K562 (cell line): ENCODE measurements around the gene ASIP. TPM values are rescaled to one million over a fixed set of nuclear protein-coding genes. Genes with fewer than 3 reads are reported as not detected.

Source experiments
- CBFA2T2 ChIP-seq: fragments of 450-650 bp; conservative IDR thresholded peaks from 2 replicates; pipeline ENCODE4 v1.6.1; 2017; ENCODE audit warnings: mild to moderate bottlenecking
- FOXA3 ChIP-seq, 2 experiments: fragments of 450-650 bp in 1 of 2; sonication (generic) in 1 of 2; formaldehyde crosslinking; IDR thresholded peaks in 1 of 2; conservative IDR thresholded peaks in 1 of 2; 2 replicates each; pipeline versions ENCODE4 v1.4.0 to v1.8.0; 2020 to 2022; ENCODE audit warnings: mild to moderate bottlenecking in 2 of 2, missing genetic modification reagents in 1 of 2
- FOXK2 ChIP-seq, 2 experiments: fragments of 450-650 bp; IDR thresholded peaks in 1 of 2; conservative IDR thresholded peaks in 1 of 2; 2 replicates each; pipeline ENCODE4 v1.6.1; 2016; ENCODE audit warnings: low read depth in 2 of 2, mild to moderate bottlenecking in 1 of 2
- MEIS2 ChIP-seq: fragments of 450-650 bp; IDR thresholded peaks from 2 replicates; pipeline ENCODE4 v1.6.1; 2014; ENCODE audit warnings: mild to moderate bottlenecking; ENCODE audit not compliant: partially characterized antibody
- NFE2 ChIP-seq: IDR thresholded peaks from 2 replicates; pipeline ENCODE4 v1.6.1; 2014; ENCODE audit warnings: antibody characterized with exemption, low read depth
- NR2F6 ChIP-seq: fragments of 450-650 bp; formaldehyde crosslinking; IDR thresholded peaks from 2 replicates; pipeline ENCODE4 v1.4.0; 2020; ENCODE audit warnings: mild to moderate bottlenecking
- RBFOX2 ChIP-seq: fragments of 200-400 bp; formaldehyde crosslinking; IDR thresholded peaks from 2 replicates; pipeline ENCODE4 v1.6.1; 2017; ENCODE audit warnings: low read depth, mild to moderate bottlenecking, low read length, moderate library complexity
- SMARCA4 ChIP-seq: fragments of 450-650 bp; IDR thresholded peaks from 2 replicates; pipeline ENCODE4 v1.6.1; 2016
- TAF1 ChIP-seq: IDR thresholded peaks from 2 replicates; pipeline ENCODE4 v1.6.1; 2011; ENCODE audit warnings: mild to moderate bottlenecking, low read length, moderate library complexity; ENCODE audit not compliant: insufficient read depth, control insufficient read depth, severe bottlenecking; ENCODE audit errors: extremely low read depth
- TAF15 ChIP-seq: fragments of 200-400 bp; formaldehyde crosslinking; IDR thresholded peaks from 2 replicates; pipeline ENCODE4 v1.6.1; 2017; ENCODE audit warnings: mild to moderate bottlenecking, low read depth, low read length, moderate library complexity
- ZNF445 ChIP-seq: fragments of 250-450 bp; sonication (Bioruptor Pico); IDR thresholded peaks from 2 replicates; pipeline ENCODE4 v1.4.0; 2020; ENCODE audit warnings: low read depth, mild to moderate bottlenecking, moderate library complexity
- polyA plus RNA-seq, 8 experiments: library from polyadenylated mRNA; depleted of rRNA in 4 of 8; stranded (reverse) in 5 of 8; unstranded in 3 of 8; fragments of >200 nt; fragmentation: Nextera tagmentation in 2 of 8; fragmentation: Illumina TruSeq in 1 of 8; extraction: Ambion mirVana in 2 of 8; extraction: Trizol in 1 of 8; gene quantifications; 2 replicates each; pipeline versions ENCODE4 v1.2.1 to v1.2.3, GENCODE V29; 2011 to 2014; ENCODE audit warnings: inconsistent platforms in 1 of 8, missing spikeins in 1 of 8
- total RNA-seq, 7 experiments: library from RNA; depleted of rRNA in 6 of 7; stranded (reverse); fragments of >200 nt in 6 of 7; fragmentation: Illumina TruSeq in 2 of 7; extraction: Trizol in 2 of 7; gene quantifications; 2 replicates each; pipeline versions ENCODE4 v1.2.1 to v1.2.3, GENCODE V29; 2011 to 2021; ENCODE audit warnings: low replicate concordance in 1 of 7
- TF ChIP-seq, protein P1 (sequence below), 2 experiments: fragments of 450-650 bp in 1 of 2; sonication (generic) in 1 of 2; formaldehyde crosslinking in 1 of 2; IDR thresholded peaks; 2 replicates each; pipeline versions ENCODE4 v1.7.1 to v1.9.0; 2016 to 2022; ENCODE audit warnings: inconsistent platforms in 1 of 2, mild to moderate bottlenecking in 1 of 2, missing genetic modification reagents in 1 of 2
- TF ChIP-seq, protein P2 (sequence below): IDR thresholded peaks from 3 replicates; pipeline ENCODE4 v1.6.1; 2011; ENCODE audit warnings: borderline replicate concordance, mild to moderate bottlenecking, moderate library complexity; ENCODE audit not compliant: insufficient read length; ENCODE audit errors: extremely low read depth

Gene ASIP
- total and polyA plus RNA-seq, 9 of the 15 experiments (the other 6 are each of a cell fraction or from before 2014, with no cell fraction given) = not detected

DNA sequence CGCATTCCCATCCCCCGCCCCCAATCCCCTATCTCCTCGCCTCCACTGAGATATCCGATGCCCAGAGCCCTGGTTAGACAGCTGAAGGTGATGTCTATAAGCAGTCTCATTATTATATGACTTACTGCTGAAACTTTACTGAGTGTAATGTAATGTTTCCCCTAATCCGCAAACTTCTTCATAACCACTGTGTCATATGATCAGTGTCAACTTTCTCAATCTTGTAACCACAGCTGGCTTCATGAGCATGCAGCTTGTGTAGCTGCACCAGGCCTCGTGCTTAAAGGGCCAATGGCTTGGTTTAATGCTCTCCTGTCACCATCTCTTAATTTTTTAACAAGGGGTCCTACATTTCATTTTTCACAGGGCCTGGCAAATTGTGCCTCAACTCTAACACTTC, 8.1 kb downstream of the ASIP start (continued):
- TF ChIP-seq ZNF445 (CRISPR knock-in tag) (no peak), NR2F6 (CRISPR knock-in tag) (no peak), CBFA2T2 (peak; percentile 11; the same call in 1 of the 2 replicates), TAF15 (no peak), TAF1 (no peak), RBFOX2 (no peak), NFE2 (no peak), FOXK2 (conservative IDR thresholded peaks at IDR 0.05 in 1 of 2, IDR thresholded peaks at IDR 0.05 in 1 of 2; ENCODE audit: low read depth in 2 of 2) (peak in 1 of 2 experiments; percentile 32; a peak in 1 of 4 replicates), MEIS2 (peak; percentile 20), SMARCA4 (0 out of 2 replicates have a peak, but pooled peaks have one; percentile 28), FOXA3 (CRISPR knock-in tag; conservative IDR thresholded peaks at IDR 0.05 in 1 of 2, IDR thresholded peaks at IDR 0.05 in 1 of 2) (peak in 1 of 2 experiments; percentile 63; a peak in 1 of 4 replicates)
- TF ChIP-seq, protein P1, sequence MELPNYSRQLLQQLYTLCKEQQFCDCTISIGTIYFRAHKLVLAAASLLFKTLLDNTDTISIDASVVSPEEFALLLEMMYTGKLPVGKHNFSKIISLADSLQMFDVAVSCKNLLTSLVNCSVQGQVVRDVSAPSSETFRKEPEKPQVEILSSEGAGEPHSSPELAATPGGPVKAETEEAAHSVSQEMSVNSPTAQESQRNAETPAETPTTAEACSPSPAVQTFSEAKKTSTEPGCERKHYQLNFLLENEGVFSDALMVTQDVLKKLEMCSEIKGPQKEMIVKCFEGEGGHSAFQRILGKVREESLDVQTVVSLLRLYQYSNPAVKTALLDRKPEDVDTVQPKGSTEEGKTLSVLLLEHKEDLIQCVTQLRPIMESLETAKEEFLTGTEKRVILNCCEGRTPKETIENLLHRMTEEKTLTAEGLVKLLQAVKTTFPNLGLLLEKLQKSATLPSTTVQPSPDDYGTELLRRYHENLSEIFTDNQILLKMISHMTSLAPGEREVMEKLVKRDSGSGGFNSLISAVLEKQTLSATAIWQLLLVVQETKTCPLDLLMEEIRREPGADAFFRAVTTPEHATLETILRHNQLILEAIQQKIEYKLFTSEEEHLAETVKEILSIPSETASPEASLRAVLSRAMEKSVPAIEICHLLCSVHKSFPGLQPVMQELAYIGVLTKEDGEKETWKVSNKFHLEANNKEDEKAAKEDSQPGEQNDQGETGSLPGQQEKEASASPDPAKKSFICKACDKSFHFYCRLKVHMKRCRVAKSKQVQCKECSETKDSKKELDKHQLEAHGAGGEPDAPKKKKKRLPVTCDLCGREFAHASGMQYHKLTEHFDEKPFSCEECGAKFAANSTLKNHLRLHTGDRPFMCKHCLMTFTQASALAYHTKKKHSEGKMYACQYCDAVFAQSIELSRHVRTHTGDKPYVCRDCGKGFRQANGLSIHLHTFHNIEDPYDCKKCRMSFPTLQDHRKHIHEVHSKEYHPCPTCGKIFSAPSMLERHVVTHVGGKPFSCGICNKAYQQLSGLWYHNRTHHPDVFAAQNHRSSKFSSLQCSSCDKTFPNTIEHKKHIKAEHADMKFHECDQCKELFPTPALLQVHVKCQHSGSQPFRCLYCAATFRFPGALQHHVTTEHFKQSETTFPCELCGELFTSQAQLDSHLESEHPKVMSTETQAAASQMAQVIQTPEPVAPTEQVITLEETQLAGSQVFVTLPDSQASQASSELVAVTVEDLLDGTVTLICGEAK (IDR thresholded peaks at IDR 0.05) = no peak
- TF ChIP-seq, protein P1 (CRISPR knock-in tag; IDR thresholded peaks at IDR 0.05) = no peak
- TF ChIP-seq, protein P2, sequence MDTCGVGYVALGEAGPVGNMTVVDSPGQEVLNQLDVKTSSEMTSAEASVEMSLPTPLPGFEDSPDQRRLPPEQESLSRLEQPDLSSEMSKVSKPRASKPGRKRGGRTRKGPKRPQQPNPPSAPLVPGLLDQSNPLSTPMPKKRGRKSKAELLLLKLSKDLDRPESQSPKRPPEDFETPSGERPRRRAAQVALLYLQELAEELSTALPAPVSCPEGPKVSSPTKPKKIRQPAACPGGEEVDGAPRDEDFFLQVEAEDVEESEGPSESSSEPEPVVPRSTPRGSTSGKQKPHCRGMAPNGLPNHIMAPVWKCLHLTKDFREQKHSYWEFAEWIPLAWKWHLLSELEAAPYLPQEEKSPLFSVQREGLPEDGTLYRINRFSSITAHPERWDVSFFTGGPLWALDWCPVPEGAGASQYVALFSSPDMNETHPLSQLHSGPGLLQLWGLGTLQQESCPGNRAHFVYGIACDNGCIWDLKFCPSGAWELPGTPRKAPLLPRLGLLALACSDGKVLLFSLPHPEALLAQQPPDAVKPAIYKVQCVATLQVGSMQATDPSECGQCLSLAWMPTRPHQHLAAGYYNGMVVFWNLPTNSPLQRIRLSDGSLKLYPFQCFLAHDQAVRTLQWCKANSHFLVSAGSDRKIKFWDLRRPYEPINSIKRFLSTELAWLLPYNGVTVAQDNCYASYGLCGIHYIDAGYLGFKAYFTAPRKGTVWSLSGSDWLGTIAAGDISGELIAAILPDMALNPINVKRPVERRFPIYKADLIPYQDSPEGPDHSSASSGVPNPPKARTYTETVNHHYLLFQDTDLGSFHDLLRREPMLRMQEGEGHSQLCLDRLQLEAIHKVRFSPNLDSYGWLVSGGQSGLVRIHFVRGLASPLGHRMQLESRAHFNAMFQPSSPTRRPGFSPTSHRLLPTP = no peak
